H1 (cell line): Measurements from ENCODE around the gene PPP1R7. TPM values are rescaled to one million over a fixed set of nuclear protein-coding genes. Genes with fewer than 3 reads are reported as not detected.

ENCODE experiments used
- CTCF ChIA-PET: fragments of 300-600 bp; sonication (Branson Sonifier 250); formaldehyde crosslinking; loops from one replicate; lab custom pipeline; 2021; ENCODE audit not compliant: partially characterized antibody; lab: Charles Lee
- POLR2A ChIA-PET: fragments of 300-600 bp; sonication (Branson Sonifier 250); formaldehyde crosslinking; loops from one replicate; lab custom pipeline; 2021; ENCODE audit warnings: inconsistent platforms; ENCODE audit not compliant: partially characterized antibody; lab: Charles Lee
- DNase-seq, 2 experiments: peaks; one replicate each; pipeline versions ENCODE4 v3.0.0 to v3.0.0-alpha.2; 2010 to 2022; ENCODE audit warnings: low spot score in 2 of 2, low read depth in 1 of 2, mixed read lengths in 1 of 2
- FAIRE-seq: peaks from 2 replicates; lab custom pipeline; 2011; peaks lifted over from hg19 to GRCh38; lab: Jason Lieb, UNC
- H2AFZ ChIP-seq: 2 replicates; pipeline ENCODE4 v1.8.1; 2012; ENCODE audit warnings: low read length, inconsistent platforms
- H2AK5ac ChIP-seq: 2 replicates; pipeline ENCODE4 v1.6.1; 2013; ENCODE audit warnings: low read depth, low read length
- H2BK120ac ChIP-seq: replicated peaks from 2 replicates; pipeline ENCODE3; 2013; ENCODE audit warnings: low read depth, low read length, inconsistent platforms
- H2BK12ac ChIP-seq: 2 replicates; pipeline ENCODE4 v1.6.1; 2013; ENCODE audit warnings: low read depth, low read length
- H2BK15ac ChIP-seq: 2 replicates; pipeline ENCODE4 v1.6.1; 2013; ENCODE audit warnings: low read length
- H2BK20ac ChIP-seq: 2 replicates; pipeline ENCODE4 v1.6.1; 2013; ENCODE audit warnings: low read length
- H2BK5ac ChIP-seq: 2 replicates; pipeline ENCODE4 v1.6.1; 2013; ENCODE audit warnings: low read depth, low read length
- H3K14ac ChIP-seq: 2 replicates; pipeline ENCODE4 v1.6.1; 2013; ENCODE audit warnings: inconsistent platforms; ENCODE audit not compliant: insufficient read length
- H3K18ac ChIP-seq: 2 replicates; pipeline ENCODE4 v1.6.1; 2013; ENCODE audit warnings: low read length; ENCODE audit errors: extremely low read depth
- H3K23ac ChIP-seq: 2 replicates; pipeline ENCODE4 v1.6.1; 2013; ENCODE audit warnings: inconsistent platforms; ENCODE audit not compliant: insufficient read length
- H3K23me2 ChIP-seq: 2 replicates; pipeline ENCODE4 v1.6.1; 2013; ENCODE audit warnings: low read depth, low read length
- H3K27ac ChIP-seq: 2 replicates; pipeline ENCODE4 v1.6.1; 2011; ENCODE audit warnings: low read depth, low read length, inconsistent platforms
- H3K27me3 ChIP-seq, 4 experiments: replicated peaks in 1 of 4; 1 replicate in 1 of 4; 2 replicates in 3 of 4; pipeline versions ENCODE4 v1.6.1 to v1.8.1; 2011 to 2013; ENCODE audit warnings: low read length in 3 of 4, mild to moderate bottlenecking in 3 of 4, inconsistent platforms in 2 of 4, mixed read lengths in 2 of 4, moderate library complexity in 1 of 4; ENCODE audit not compliant: control insufficient read depth in 3 of 4, insufficient read depth in 3 of 4; ENCODE audit errors: extremely low read depth in 1 of 4
- H3K36me3 ChIP-seq, 4 experiments: 2 replicates each; pipeline versions ENCODE4 v1.6.1 to v1.8.1; 2011 to 2013; ENCODE audit warnings: mild to moderate bottlenecking in 4 of 4, low read length in 3 of 4, moderate library complexity in 2 of 4, control low read depth in 1 of 4, inconsistent platforms in 1 of 4; ENCODE audit not compliant: insufficient read depth in 4 of 4, control insufficient read depth in 2 of 4
- H3K4ac ChIP-seq: replicated peaks from 2 replicates; pipeline ENCODE3; 2013; ENCODE audit warnings: low read length, low read depth, mixed read lengths, inconsistent platforms; ENCODE audit not compliant: insufficient read length
- H3K4me1 ChIP-seq, 4 experiments: replicated peaks in 1 of 4; 1 replicate in 1 of 4; 2 replicates in 3 of 4; pipeline versions ENCODE4 v1.6.1 to v1.8.1; 2011 to 2013; ENCODE audit warnings: low read length in 3 of 4, inconsistent platforms in 2 of 4, mixed read lengths in 1 of 4; ENCODE audit not compliant: insufficient read depth in 4 of 4, control insufficient read depth in 3 of 4
- H3K4me2 ChIP-seq, 2 experiments: 2 replicates each; pipeline versions ENCODE4 v1.6.1 to v1.8.1; 2011 to 2013; ENCODE audit warnings: low read depth in 2 of 2, low read length in 2 of 2, control low read depth in 1 of 2, inconsistent platforms in 1 of 2, mild to moderate bottlenecking in 1 of 2; ENCODE audit not compliant: insufficient read depth in 1 of 2
- H3K4me3 ChIP-seq, 4 experiments: fragments of 200-600, 300-600 bp in 1 of 4; sonication (generic), shearing (Covaris generic), sonication (Bioruptor Twin) in 1 of 4; 2 replicates each; pipeline versions ENCODE4 v1.5.1 to v1.8.1; 2011 to 2016; ENCODE audit warnings: low read length in 4 of 4, low read depth in 3 of 4, control low read depth in 2 of 4, inconsistent platforms in 2 of 4, mild to moderate bottlenecking in 2 of 4, mixed read lengths in 1 of 4, moderate library complexity in 1 of 4; ENCODE audit not compliant: insufficient read depth in 2 of 4; ENCODE audit errors: extremely low read depth in 1 of 4
- H3K56ac ChIP-seq: replicated peaks from 2 replicates; pipeline ENCODE3; 2013; ENCODE audit warnings: low read depth, mild to moderate bottlenecking, mixed read lengths, low read length, inconsistent platforms; ENCODE audit not compliant: insufficient read length
- H3K79me1 ChIP-seq: 2 replicates; pipeline ENCODE4 v1.6.1; 2013; ENCODE audit warnings: low read depth, low read length, control low read depth
- H3K79me2 ChIP-seq, 2 experiments: 2 replicates each; pipeline versions ENCODE4 v1.6.1 to v1.8.1; 2012 to 2013; ENCODE audit warnings: low read length in 2 of 2, mild to moderate bottlenecking in 2 of 2, inconsistent platforms in 1 of 2; ENCODE audit not compliant: insufficient read depth in 2 of 2, control insufficient read depth in 1 of 2
- H3K9ac ChIP-seq, 4 experiments: replicated peaks in 1 of 4; 1 replicate in 1 of 4; 2 replicates in 3 of 4; pipeline versions ENCODE4 v1.6.1 to v1.8.1; 2011 to 2013; ENCODE audit warnings: low read depth in 3 of 4, low read length in 3 of 4, control low read depth in 2 of 4, mild to moderate bottlenecking in 2 of 4, moderate library complexity in 2 of 4, inconsistent platforms in 1 of 4; ENCODE audit errors: extremely low read depth in 1 of 4
- H3K9me3 ChIP-seq, 2 experiments: 2 replicates each; pipeline versions ENCODE4 v1.6.1 to v1.8.1; 2012 to 2013; ENCODE audit warnings: mild to moderate bottlenecking in 2 of 2, moderate library complexity in 2 of 2, control low read depth in 1 of 2, inconsistent platforms in 1 of 2, low read depth in 1 of 2, low read length in 1 of 2, mixed read lengths in 1 of 2; ENCODE audit not compliant: insufficient read depth in 2 of 2
- H4K20me1 ChIP-seq, 2 experiments: replicated peaks in 1 of 2; 2 replicates each; pipeline versions ENCODE3 to v1.8.1; 2011 to 2013; ENCODE audit warnings: inconsistent platforms in 2 of 2, low read length in 2 of 2, mild to moderate bottlenecking in 1 of 2; ENCODE audit not compliant: insufficient read depth in 2 of 2, control insufficient read depth in 1 of 2
- H4K5ac ChIP-seq: 2 replicates; pipeline ENCODE4 v1.6.1; 2013; ENCODE audit warnings: low read length, low read depth, mixed read lengths, inconsistent platforms; ENCODE audit not compliant: insufficient read length
- H4K8ac ChIP-seq: 2 replicates; pipeline ENCODE4 v1.8.0; 2013; ENCODE audit warnings: mild to moderate bottlenecking, moderate library complexity, low read length, inconsistent platforms; ENCODE audit not compliant: insufficient read depth; ENCODE audit errors: extremely low read depth
- H4K91ac ChIP-seq: replicated peaks from 2 replicates; pipeline ENCODE3; 2013; ENCODE audit warnings: low read length, mixed read lengths, inconsistent platforms; ENCODE audit not compliant: insufficient read length
- RAD21 ChIP-seq, 2 experiments: IDR thresholded peaks in 1 of 2; conservative IDR thresholded peaks in 1 of 2; 2 replicates each; pipeline ENCODE4 v1.6.1; 2011; ENCODE audit warnings: low read depth in 2 of 2, low read length in 2 of 2, improper control_type of control experiment in 1 of 2, inconsistent platforms in 1 of 2, mild to moderate bottlenecking in 1 of 2, moderate library complexity in 1 of 2
- SAP30 ChIP-seq: fragments of 300-600 bp; sonication (generic); IDR thresholded peaks from 2 replicates; pipeline ENCODE4 v1.7.1; 2012; ENCODE audit warnings: low read length, moderate library complexity, mild to moderate bottlenecking, inconsistent platforms; ENCODE audit not compliant: insufficient read depth, insufficient replicate concordance
- WGBS, 2 experiments: shearing (Covaris generic) in 1 of 2; methylation state at CpG; one replicate each; pipeline versions ENCODE4 v1.1.6 to v1.1.7; 2013 to 2015; ENCODE audit warnings: low lambda C conversion rate in 2 of 2, mixed read lengths in 2 of 2, inconsistent platforms in 1 of 2, low coverage in 1 of 2, missing lambda C conversion rate in 1 of 2; ENCODE audit not compliant: insufficient replicate concordance in 2 of 2, insufficient coverage in 1 of 2, insufficient read length in 1 of 2; ENCODE audit errors: extremely low coverage in 1 of 2, missing lambda C conversion rate in 1 of 2; 5-methylcytosine and 5-hydroxymethylcytosine counted together
- polyA plus RNA-seq, 7 experiments: library from polyadenylated mRNA; depleted of rRNA in 3 of 7; stranded (reverse) in 5 of 7; unstranded in 2 of 7; fragments of >200 nt in 5 of 7; fragments of 200-250 nt in 2 of 7; gene quantifications; 1 replicate in 5 of 7; 2 replicates in 1 of 7; 4 replicates in 1 of 7; pipeline versions ENCODE4 v1.2.1 to v1.2.3, GENCODE V29; 2011 to 2013; ENCODE audit warnings: missing spikeins in 2 of 7, mixed read lengths in 2 of 7
- total RNA-seq: library from RNA; stranded (reverse); fragmentation: NEBNext Ultra II Directional; extraction: Animal tissue kit (Norgen Biotek cat#: 25700); gene quantifications from 2 replicates; pipeline ENCODE4 v1.2.1, GENCODE V29; 2021
- TF ChIP-seq, protein P1 (sequence below): IDR thresholded peaks from 2 replicates; pipeline ENCODE4 v1.6.1; 2011; ENCODE audit warnings: low read depth, mild to moderate bottlenecking, low read length; ENCODE audit not compliant: insufficient read depth

PPP1R7 gene
- total and polyA plus RNA-seq, 2 of the 8 experiments (the other 6 are each of a cell fraction or from before 2014, with no cell fraction given), result 22.2 to 64.0 TPM

- CTCF ChIA-PET, result no interaction called here
- TF ChIP-seq, protein P1, sequence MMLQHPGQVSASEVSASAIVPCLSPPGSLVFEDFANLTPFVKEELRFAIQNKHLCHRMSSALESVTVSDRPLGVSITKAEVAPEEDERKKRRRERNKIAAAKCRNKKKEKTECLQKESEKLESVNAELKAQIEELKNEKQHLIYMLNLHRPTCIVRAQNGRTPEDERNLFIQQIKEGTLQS, result no peak
- TF ChIP-seq SAP30, result no peak
- TF ChIP-seq RAD21 (IDR thresholded peaks at IDR 0.05 in 1 of 2, conservative IDR thresholded peaks at IDR 0.05 in 1 of 2; ENCODE audit: low read depth in 2 of 2, low read length in 2 of 2), result no peak
Measured at GRCh38 chr2:241122376-241123002, 27.8 kb upstream of the PPP1R7 start.

More at GRCh38 chr2:241122376-241123002, 27.8 kb upstream of the PPP1R7 start:
- Histone ChIP-seq H2AFZ (no peak overlapping the region), H3K23ac (no peak overlapping the region), H3K9ac (no peak overlapping the region), H3K14ac (no peak overlapping the region), H2AK5ac (no peak overlapping the region), H3K79me2 (no peaks in the 10 kb centered on the region), H2BK5ac (no peak overlapping the region), H3K27ac (no peak overlapping the region), H3K56ac (no peak overlapping the region), H2BK12ac (no peak overlapping the region), H3K4me2 (no peak overlapping the region), H3K4ac (no peak overlapping the region), H3K18ac (no peak overlapping the region), H2BK20ac (no peak overlapping the region), H3K36me3 (peaks cover 6 to 24% (median 16%) of the 10 kb centered on the region in 4 experiments; a peak in 7 of 8 replicates), H3K4me3 (no peak overlapping the region), H3K9me3 (no peaks in the 10 kb centered on the region), H2BK15ac (no peak overlapping the region), H2BK120ac (no peak overlapping the region), H3K4me1 (no peaks in the 10 kb centered on the region), H3K23me2 (no peaks in the 10 kb centered on the region), H4K91ac (no peak overlapping the region), H3K79me1 (no peaks in the 10 kb centered on the region), H4K5ac (no peak overlapping the region), H3K27me3 (no peaks in the 10 kb centered on the region), H4K20me1 (peaks cover 0 to 2% of the 10 kb centered on the region in 2 experiments), H4K8ac (no peak overlapping the region)
- FAIRE-seq (no peak), DNase-seq (no peak)
- POLR2A ChIA-PET, result no interaction called here
- 94% methylated on average over 19 of the region's 19 CpGs; no CpG with 5 or more reads in 1 of the 2 experiments for WGBS, 2 experiments
